Left renal pelvis (tissue), 4 donors: ENCODE measurements around the gene CTSL. TPM values are rescaled to one million over a fixed set of nuclear protein-coding genes. Genes with fewer than 3 reads are reported as not detected.
"Not testable (repeated sequence)": the region's sequence is repeated elsewhere in the genome, so short reads cannot be mapped to it uniquely, and the experiment has no call there.

Source experiments
- DNase-seq, 4 donors: peaks; one replicate each; pipeline ENCODE4 v3.0.0-alpha.2; 2013; ENCODE audit warnings: low read depth in 4 of 4, low spot score in 3 of 4
- polyA plus RNA-seq, 4 donors: library from polyadenylated mRNA; unstranded; fragments of 120-200 nt; gene quantifications; one replicate each; pipeline ENCODE4 v1.2.1, GENCODE V29; 2013; ENCODE audit not compliant: insufficient read length in 4 of 4

The CTSL gene
- polyA plus RNA-seq, 4 donors, result 126 to 184 (median 169) TPM

DNA sequence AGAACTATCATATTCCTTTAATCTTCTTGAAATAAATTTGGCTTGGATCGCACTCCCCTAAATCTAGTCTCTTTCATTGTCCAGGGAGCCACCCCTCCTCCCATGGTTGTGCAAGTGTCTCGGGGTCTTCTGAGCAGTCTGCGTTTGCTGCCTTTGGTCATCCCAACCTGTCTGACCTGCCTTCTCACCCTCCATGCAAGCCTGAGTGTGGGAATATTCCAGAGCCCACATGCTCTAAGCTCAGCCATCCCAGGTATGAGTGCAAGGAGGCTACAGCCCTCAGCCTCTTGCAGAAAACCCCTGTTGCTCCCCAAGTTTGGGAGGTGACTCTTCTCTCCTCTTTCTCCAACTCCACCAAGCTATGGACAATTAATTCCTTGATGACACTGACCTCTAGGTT, 7.7 kb upstream of the CTSL start:
- no peak for DNase-seq

DNA sequence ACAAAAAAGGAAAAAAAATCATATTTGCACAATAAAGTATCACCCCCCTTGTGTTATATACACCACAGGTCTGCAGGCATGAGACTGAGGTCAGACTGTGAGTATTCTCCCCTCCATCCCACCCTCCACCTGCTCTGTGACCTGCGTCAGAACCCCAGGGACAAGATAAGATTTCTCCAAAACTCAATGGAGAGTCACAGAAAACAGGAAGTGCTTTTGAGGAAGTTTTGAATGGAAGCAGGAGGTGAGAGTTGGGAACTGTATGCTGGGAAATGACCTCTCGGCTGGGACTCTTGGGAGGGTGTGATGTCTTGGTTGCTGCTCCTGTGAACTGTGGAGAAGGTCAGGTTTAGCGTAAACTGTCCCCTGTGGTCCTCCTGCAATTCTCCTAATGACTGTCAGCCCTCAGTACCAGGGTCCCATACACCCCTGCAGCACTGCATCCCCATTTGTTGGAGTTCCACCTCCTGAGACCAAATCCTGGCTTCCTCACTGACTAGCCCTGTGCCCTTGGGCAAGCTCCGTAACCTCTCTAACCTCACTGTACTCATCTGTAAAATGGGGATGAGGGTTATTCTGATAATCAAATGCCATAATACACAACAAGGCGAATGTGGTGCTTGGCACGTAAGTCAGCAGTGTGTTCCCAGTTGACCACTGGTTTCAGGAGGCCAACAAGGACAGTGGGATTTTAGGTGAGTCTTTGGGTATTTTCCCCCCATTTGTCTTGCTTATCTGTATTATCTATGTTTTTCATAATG, 6.9 kb upstream of the CTSL start:
- DNase-seq, result no peak

DNA sequence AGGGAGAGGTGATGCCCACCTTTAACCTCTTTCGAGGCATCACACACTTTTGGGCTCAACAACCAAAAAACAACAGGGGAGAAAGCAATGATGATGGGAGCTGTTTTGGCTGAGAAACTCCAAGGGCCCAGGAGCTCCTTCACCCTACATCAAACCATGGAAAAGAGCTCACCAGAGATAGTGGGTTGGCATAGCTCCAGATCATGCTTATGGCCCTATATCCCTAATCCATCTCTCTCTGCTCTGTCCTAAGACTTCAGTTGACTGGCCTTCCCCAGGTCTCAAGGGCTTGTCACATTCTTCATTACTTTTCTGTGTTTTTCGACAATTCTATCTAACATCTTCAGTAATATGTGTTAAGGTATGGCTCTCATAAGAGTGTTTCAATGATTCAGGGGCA, 5.7 kb upstream of the CTSL start:
- DNase-seq, result no peak

DNA sequence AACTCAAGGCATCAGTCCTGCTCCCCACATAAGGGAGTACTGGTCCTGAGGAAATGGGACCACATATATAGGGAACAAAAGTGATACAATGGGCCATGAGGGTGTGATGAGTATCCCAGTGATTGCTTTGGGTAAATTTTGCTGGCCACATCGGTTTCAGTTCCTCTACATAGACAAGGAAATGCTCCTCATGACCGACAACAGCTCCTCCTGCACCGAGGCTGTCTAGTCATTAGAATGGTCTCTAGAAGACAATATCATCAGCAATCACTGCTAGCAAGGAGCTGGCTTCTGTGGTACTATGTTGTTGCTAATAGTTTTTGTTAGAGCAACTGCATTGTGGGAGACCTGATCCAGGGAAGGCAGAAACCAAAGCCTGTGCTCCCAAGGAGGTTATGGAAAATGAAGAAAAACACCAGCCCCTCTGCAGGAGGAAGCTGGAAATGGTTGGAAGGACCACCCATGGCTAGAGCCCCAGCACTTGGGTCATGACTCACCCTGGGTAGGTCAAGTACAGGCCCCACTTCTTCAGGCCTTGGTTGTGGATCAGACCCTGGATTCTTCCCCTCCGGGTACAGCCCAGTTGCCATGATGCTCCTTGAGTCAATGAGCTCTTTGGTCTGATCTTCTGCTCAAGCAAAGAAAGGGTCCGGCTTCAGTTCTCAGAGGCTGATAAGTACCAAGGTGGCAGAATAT, 3.4 kb upstream of the CTSL start:
- no peak for DNase-seq

DNA sequence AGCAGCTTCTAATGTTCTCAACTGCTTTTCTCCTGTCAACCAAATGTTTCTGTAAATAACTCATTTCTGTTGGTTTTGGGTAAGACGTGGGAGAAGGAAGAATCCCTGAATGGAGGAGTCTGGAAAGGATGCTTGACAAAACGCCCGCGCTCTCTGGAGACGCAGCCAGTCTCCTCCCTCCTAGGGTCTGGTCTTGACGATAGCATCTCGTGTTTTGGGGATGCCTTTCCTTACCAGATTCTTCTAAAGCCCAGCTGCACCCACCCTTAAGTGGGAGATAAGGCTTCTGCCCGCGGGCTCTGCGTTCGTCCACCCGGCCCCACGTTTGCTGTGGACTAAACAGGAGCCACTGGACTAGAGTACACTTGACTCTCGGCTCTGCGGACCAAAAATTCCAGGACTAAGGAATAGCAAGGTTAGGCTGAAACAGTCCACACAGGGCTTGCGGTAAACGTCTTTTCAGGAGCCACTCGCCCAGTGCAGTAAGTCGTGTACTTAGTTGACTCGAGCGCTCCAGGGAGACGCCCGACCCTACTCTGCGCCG, 491 bp upstream of the CTSL start:
- DNase-seq, result no peak

DNA sequence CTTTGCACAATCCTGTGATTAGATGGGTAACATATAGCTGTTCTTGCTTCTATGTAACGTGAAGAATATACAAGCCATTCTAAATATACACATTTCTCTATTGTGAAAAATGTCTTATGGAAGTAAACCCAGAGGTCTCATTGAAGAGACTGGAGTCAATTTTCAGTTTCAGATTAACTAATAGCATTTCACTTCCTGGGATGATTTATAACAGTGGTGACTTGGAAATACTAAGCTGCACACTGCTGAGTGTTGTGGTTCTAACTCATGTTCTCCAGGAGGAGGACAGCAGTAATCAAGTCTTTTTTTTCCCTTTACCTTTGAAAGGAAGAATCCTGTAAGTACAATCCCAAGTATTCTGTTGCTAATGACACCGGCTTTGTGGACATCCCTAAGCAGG, 3.3 kb downstream of the CTSL start:
- no peak for DNase-seq

DNA sequence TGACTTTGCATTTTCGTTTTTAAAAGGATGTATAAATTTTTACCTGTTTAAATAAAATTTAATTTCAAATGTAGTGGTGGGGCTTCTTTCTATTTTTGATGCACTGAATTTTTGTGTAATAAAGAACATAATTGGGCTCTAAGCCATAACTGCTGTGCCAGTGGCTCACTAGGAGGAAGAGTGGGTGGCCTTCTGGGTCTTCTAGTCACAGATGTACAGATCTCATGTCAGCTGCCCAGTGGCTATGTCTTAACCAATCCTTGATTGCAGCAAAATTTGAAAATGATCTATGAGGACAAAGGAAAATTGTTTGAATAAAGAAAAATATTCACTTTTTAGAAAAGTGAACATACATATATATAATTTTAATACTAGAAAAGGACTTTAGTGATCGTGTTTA, 5.4 kb downstream of the CTSL start:
- no peak for DNase-seq

DNA sequence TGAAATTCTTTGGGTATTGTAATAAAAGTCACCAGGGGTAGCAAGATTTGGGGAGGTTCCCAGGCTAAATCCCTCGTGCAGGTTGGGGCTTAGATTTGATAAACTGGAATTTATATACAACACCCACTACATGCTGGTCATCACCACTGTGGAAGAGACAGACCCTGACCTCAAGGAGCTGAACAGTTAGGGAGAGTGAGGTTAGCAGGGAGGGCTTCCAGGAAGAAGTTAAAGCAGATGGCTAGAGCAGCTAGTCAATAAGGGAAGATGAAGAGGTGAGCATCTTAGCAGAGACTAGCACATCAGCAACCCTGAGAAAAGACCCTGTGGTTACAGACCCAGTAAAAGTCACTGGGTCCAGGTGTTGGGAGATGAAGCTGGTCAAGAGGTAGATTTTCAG, 6.4 kb downstream of the CTSL start:
- no peak for DNase-seq

DNA sequence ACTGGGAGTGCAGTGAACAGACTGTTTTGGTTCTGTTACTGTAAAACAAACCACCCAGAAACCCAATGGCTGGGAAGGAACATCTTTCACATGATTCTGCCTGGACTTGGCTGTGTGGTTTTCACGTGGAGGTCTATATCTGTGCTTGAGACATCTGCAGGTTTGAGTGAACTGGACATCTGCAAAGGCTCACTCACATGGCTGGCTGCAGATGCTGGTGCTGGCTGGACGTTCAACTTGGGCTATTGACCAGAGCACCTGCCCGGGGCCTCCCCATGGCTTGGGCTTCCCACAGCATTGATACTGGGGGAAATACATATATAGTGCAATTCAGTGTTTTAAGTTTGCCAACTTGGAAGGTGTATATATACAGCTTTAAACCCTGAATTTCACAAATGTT, 6.8 kb downstream of the CTSL start:
- no peak for DNase-seq

DNA sequence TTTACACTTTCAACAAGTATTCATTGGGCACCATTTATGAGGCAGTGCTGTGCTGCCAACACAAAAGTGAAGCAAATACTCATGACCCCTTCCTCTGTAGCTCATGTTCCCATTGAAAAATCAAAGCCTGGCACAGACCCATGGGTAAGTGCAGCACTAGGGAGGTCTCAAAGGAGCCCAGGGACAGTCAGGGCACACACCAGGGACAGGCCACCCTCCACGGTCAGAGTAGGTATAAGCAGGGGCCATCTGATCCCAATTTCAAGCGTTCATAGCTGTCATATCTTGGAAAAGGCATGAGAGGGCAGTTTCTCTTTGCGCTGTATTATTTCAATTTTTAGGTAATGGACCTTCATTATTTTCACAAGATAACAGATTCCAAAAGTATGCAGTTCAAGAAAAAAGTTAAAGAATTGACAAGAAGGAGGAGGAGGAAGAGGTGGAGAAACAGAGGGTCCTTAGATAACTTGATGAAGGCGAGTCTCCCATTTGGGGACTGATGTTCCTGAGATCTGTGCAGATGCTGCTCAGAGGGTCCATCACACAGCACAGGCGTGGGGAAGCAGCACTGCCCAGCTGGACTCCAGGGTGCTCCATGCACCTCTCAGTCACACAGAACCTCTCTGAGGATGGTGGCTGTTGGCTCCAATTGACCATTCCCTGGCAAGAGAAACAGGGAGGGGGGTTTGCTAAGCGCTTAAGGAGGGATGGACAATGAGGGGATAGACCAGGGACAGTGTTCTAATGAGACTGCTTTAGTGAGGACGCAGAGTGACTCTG, 7.5 kb downstream of the CTSL start:
- DNase-seq, result no peak

DNA sequence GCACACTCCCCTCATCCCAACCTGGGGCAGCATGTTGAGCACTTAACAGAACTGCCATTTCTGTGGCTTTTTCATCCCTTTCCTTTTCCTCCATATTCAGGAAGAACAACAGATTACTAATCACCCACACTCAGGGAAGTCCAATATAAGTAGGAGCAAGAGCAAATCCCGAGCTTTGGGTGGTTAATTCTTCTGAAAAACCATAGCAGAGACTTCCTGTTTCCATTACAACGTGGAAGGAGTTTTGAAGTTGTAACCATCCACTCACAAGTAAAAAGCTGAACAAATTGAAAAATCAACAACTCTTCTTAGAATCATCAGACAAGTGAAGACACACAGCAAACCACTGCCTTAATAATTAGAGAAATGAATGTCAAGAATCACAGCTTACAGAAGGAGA, 8.2 kb downstream of the CTSL start:
- DNase-seq, result no peak

DNA sequence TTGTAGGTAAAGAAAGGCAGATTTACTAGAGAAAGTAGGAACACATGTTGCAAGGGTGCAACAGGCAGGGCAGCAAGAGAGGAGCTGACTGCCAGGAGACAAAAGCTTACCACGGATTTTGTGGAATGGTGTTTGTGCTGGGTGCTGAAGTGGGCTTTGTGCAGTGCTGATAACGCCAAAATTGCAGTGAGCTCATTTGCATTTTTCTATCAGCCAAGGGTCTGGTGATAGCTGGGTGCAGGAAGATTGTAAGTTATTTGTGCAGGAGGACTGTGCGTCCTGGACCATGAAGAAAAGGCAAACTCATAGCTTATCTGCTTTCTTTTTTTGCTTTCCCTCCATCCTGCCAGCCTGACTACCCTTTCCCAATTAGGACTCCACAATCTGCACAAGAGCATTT, 13.6 kb downstream of the CTSL start:
- DNase-seq, result no peak

DNA sequence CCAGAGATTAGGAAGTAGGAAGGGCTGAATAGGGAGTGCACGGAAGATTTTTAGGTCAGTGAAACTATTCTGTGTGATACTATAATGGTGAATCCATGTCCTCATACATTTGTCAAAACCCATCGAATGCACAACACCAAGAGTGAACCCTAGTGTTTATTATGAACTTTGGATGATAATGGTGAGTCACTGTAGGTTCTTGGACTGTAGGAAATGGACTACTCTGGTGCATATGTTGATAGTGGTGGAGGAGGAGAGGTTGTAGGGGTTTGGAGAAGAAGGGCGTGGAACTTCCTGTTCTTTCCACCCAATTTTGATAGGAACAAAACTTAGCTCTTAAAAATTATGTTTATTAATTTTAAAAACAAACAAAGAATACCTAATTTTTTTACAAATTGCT, 14.3 kb downstream of the CTSL start:
- no peak for DNase-seq

DNA sequence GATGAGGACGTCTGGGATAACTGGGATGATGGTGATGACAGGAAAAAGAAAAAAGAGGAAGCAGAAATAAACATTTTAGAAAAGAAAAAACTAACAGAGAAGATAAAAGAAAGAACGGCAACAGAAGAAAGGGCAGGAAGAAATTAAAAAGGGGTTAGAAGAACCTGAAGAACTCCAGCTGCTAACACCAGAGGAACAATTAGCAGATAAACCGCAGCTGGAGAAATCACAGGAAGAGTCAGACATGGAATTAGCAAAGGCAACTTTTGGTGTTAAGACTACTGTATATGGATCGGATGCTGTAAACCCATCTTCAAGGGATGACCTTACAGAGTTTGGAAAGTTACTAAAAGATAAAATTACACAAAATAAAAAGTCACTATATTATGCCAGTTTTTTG, 15.4 kb downstream of the CTSL start:
- DNase-seq, result no peak

DNA sequence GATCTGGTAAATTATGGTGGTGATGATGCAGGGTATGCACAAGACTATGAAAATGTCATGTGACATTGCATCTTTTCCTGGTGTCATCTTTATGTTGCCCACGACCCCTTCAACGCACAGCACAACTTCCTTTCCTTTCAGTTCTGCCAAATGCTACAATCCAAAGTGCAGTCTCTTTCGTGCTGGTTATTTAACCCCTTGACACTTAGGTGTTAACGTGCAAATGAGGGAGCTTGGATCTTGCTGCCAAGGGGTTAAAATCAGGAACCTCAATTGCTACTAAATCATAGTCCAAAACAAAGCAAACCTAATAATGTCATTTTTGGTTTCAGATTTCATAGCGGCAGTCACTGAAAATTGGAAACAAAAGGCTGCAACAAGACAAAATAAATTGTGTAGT, 16.0 kb downstream of the CTSL start:
- DNase-seq, result no peak

DNA sequence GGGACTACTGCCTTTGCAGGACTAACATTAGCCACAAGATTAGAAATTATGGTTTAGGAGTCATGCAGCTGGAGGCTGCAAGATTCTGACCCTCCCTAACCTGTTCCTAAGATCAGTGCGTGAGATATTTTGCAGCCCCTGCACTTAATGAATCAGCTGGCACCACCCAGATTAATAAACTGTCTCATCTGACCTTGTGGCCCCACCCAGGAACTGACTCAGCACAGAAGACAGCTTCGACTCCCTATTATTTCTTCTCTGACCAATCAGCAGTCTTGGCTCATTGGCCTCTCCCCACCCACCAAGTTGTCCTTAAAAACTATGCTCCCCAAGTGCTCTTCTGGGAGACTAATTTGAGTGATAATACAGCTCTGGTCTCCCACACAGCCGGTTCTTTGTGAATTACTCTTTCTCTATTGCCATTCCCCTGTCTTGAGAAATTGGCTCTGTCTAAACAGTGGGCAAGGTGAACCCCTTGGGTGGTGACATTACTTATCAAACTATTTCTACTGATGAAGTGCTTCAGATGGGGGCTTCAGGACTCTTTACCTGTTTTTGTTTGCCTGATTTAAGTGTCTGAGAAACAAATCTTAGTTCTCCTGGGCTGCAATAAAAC, 17.0 kb downstream of the CTSL start:
- no peak for DNase-seq

DNA sequence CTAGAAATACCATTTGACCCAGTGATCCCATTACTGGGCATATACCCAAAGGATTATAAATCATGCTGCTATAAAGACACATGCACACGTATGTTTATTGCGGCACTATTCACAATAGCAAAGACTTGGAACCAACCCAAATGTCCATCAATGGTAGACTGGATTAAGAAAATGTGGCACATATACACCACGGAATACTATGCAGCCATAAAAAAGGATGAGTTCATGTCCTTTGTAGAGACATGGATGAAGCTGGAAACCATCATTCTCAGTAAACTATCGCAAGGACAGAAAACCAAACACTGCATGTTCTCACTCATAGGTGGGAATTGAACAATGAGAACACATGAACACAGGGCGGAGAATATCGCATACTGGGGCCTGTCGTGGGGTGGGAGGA, 18.3 kb downstream of the CTSL start:
- DNase-seq, result not testable (repeated sequence)

DNA sequence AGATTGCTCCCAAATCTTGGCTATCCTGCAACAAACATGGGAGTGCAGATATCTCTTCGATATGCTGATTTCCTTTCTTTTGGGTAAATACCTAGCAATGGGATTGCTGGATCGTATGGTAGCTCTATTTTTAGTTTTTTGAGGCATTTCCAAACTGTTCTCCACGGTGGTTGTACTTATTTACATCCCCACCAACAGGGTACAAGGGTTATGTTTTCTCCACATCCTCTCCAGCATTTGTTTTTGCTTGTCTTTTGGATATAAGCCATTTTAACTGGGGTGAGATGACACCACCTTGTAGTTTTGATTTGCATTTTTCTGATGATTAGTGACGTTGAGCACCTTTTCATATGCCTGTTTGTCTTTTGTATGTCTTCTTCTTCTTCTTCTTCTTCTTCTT, 20.3 kb downstream of the CTSL start:
- DNase-seq, result no peak

DNA sequence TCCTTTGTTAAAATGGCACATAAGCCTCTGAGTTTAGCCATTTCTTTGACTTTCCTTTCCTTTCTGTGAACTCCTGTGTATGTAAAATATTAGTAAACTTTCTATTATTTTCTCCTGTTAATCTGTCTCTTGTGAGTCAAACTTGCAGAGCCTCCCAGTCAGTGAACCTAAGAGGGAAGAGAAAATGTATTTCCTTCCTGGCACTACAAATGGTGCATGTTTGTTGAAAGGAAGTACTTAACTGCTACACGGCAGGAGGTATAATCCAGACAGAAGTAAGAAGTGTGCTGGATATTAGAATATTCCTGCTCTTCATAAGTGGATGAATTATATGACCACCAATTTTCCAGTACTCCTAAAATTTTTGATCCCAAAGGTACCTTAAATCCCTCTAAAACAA, 23.0 kb downstream of the CTSL start:
- DNase-seq, result no peak

DNA sequence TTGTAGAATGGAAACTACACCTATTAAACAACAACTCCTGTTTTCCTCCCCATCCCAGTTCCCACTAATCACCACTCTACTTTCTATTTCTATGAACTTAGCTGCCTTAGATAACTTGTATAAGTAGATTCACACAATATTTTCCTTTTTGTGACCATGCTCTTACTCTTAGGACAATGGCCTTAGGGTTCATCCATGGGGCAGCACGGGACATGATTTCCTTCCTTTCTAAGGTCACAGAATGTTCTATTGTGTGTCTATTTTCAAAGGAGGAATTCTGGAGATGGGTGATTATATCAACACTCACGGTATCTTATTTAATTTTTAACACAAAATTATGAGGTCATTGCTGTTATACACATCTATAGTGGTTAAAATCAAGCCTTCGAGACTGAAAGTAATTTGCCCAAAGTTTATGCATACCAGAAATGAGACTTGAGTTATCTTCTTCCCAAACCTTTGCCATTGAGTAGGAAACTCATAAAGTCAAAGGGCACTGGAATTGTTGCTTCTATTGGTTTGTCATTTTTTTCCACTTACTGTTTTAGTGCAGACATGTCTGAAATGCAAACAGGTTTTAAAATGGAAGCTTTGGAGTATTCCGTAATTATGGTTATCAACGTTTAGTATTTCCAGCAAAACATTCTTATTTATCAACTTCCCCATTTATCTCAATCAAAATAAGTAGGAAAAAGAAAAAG, 23.6 kb downstream of the CTSL start:
- no peak for DNase-seq
